HTR-8/SVneo (cell line): Measurements from ENCODE around the gene PRODH2.

Source experiments
- DNase-seq: peaks from one replicate; pipeline ENCODE4 v3.0.0; 2011; ENCODE audit warnings: low spot score, mixed read lengths; ENCODE audit not compliant: insufficient read length
- FAIRE-seq: peaks from 2 replicates; lab custom pipeline; 2011; peaks lifted over from hg19 to GRCh38; lab: Jason Lieb, UNC

The PRODH2 gene, protein sequence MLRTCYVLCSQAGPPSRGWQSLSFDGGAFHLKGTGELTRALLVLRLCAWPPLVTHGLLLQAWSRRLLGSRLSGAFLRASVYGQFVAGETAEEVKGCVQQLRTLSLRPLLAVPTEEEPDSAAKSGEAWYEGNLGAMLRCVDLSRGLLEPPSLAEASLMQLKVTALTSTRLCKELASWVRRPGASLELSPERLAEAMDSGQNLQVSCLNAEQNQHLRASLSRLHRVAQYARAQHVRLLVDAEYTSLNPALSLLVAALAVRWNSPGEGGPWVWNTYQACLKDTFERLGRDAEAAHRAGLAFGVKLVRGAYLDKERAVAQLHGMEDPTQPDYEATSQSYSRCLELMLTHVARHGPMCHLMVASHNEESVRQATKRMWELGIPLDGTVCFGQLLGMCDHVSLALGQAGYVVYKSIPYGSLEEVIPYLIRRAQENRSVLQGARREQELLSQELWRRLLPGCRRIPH

DNA sequence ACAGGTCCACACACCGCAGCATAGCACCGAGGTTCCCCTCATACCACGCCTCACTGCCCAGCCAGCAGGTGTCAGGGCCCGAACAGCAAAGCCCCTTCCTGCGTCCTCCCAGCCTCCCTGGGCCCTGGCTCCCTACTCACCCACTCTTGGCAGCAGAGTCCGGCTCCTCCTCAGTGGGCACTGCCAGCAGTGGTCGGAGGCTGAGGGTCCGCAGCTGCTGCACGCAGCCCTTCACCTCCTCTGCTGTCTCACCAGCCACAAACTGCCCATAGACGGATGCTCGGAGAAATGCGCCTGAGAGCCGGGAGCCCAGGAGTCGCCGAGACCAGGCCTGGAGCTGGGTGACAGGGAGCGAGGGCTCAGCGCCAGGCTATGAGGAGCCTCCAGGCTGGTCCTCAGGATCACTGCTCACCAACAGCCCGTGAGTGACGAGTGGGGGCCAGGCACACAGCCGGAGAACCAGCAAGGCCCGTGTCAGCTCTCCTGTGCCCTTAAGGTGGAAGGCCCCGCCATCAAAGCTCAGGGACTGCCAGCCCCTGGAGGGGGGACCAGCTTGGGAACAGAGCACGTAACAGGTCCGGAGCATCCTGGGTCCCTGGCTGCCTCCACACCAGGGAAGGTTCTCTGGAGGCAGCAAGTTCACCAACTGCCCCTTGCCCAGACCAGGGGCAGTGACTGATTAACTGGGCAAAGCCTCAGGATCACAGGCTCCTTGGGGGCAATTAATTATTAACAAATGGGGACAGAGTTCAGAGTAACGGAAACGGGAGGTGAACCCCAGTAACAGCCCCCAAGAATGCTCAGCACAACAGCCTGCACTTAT is at the start of gene PRODH2:
TSS of gene PRODH2 (minus strand) at position 626 of the 823 bp plus-strand sequence. CDS start at position 586, 40 bp downstream.
- DNase-seq: no peak
- FAIRE-seq: no peak

DNA sequence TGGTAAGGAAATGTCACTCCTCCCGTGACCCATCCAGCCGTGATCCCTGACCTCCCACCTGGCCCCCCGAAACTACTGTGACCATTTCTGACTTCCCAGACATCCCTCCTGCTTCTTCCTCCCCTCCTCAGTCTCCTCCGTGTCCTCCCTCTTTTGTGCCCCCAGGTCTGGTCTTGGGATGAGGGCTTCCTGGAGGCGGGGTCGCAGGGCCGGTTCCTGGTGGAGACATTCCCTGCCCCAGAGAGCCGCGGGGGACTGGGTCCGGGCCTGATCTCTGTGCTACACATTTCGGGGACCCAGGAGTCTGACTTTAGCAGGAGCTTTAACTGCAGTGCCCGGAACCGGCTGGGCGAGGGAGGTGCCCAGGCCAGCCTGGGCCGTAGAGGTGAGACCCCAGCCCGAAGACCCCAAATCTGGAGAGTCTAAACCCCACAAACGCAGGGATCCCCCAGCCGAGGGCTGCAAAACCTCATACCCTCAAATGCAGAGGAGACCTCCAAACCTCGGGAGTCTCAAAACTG is 49.1 kb upstream of the PRODH2 start:
- DNase-seq (no peak), FAIRE-seq (no peak)

DNA sequence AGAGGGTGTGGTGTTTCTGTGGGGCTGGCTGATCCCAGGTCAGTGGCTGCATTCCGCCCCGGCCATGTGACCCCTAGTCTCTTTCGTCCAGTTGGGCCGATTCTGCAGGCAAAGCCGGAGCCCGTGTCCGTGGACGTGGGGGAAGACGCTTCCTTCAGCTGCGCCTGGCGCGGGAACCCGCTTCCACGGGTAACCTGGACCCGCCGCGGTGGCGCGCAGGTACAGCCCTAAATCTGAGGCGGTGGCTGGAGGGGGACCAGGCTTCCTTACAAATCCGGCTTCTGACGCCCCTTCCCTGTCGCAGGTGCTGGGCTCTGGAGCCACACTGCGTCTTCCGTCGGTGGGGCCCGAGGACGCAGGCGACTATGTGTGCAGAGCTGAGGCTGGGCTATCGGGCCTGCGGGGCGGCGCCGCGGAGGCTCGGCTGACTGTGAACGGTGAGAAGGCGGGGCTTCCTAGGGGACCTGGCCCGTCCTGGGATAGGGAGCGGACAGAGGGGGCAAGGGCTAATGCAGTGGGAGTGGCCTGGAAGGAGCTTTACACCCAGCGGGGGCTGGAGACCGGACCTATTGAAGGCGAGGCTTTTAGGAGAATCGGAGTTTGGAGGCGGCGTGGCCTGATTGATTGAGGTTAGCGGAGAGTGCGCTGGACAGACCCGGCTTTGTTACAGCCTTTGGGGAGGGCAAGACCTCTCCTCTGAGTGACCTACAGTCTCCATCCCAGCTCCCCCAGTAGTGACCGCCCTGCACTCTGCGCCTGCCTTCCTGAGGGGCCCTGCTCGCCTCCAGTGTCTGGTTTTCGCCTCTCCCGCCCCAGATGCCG is 48.4 kb upstream of the PRODH2 start:
- DNase-seq: no peak
- no peak for FAIRE-seq

DNA sequence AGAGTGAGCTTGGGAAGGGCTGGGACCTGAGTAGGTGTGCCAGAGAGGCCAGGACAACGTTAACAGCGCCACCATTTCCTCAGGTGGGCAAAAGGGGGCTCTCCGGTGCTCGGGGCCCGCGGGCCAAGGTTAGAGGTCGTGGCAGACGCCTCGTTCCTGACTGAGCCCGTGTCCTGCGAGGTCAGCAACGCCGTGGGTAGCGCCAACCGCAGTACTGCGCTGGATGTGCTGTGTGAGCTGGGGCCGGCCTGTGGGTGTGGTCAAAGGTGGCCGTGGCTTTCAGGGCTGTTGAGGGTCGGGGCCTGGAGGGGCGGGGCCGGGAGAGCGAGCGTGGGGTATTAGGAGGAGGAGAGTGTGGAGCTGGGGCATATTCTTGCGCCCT is 47.8 kb upstream of the PRODH2 start:
- FAIRE-seq: peak; percentile 38
- no peak for DNase-seq

DNA sequence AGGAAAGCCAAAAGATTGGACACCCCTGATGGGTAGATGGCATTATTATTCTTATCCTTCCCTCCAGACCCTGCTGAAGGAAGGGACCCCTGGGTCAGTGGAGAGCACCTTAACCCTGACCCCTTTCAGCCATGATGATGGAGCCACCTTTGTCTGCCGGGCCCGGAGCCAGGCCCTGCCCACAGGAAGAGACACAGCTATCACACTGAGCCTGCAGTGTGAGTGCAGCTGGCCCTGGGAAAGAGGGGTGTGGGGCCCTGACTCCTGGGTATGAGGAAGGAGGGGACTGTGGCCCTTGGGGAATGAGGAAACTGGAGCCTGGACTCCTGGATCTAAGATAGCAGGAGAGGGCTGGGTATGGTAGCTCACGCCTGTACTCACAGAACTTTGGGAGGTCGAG is 46.8 kb upstream of the PRODH2 start:
- FAIRE-seq (no peak), DNase-seq (no peak)

DNA sequence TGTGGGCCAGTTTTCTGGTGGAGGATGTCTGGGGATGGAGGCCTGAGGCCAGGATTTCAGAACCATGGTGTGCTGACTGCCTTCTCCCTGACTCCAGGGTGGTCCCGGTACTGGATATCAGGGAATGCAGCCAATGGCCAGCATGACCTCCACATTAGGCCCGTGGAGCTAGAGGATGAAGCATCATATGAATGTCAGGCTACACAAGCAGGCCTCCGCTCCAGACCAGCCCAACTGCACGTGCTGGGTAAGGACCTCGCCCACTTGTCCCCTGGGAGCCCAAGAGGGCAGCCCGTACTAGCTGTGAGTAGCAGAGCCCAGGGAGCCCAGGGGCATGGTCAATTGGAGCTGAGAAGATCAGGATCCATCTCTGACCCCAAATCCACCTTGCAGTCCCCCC is 45.7 kb upstream of the PRODH2 start:
- DNase-seq: no peak

DNA sequence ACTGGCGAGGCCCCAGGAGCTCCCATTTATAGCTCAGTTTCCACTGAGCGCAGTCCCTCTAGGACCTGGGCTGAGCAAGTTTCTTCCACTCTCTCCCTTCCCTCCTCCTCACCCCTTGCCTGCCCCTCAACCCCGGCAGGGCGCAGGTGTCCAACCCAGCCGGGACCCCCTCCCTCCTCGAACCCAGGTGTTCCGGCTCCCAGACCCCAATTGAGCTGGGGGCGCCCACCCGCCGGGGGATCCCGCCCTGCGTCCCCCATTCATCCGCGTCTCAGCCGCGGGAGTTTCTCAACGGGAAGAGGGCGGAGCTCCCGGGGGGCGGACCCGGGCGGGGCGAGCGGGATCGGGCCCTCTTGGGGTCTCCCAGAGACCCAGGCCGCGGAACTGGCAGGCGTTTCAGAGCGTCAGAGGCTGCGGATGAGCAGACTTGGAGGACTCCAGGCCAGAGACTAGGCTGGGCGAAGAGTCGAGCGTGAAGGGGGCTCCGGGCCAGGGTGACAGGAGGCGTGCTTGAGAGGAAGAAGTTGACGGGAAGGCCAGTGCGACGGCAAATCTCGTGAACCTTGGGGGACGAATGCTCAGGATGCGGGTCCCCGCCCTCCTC is 44.0 kb upstream of the PRODH2 start, which contains the start of gene KIRREL2:
TSS of gene KIRREL2 (plus strand) at position 366 of the 604 bp plus-strand sequence. CDS start at position 575, 209 bp downstream.
- DNase-seq (peak; percentile 48), FAIRE-seq (no peak)

More for the DNA sequence above, 45.7 kb upstream of the PRODH2 start:
- no peak for FAIRE-seq

DNA sequence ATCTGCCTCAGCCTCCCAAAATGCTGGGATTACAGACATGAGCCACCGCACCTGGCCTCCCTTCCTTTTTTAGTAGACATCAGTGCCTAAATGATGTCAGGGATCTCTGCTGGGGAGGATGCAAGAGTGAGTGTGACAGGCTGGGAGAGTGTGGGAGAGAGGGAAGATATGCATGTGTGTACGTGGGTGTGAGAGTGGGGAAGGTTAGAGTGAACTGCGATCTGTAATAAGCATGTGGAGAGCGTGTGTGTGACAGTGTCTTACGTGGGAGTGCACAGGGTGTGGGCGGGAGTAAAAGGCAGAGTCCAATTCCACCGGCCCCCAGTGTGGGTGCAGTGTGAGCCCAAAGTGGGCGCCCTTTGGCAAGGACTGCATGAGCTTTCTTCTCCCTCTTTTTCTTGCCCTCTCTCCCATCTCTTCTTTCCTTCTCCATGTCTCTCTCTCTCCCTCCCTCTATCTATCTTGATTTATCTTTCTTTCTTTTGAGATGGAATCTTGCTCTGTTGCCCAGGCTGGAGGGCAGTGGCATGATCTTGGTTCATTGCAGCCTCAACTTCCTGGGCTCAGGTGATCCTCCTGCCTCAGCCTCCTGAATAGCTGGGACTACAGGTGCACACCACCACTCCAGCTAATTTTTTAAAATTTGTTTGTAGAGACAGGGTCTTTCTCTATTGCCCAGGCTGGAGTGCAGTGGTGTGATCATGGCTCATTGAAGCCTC is 40.6 kb upstream of the PRODH2 start:
- FAIRE-seq (no peak), DNase-seq (no peak)

DNA sequence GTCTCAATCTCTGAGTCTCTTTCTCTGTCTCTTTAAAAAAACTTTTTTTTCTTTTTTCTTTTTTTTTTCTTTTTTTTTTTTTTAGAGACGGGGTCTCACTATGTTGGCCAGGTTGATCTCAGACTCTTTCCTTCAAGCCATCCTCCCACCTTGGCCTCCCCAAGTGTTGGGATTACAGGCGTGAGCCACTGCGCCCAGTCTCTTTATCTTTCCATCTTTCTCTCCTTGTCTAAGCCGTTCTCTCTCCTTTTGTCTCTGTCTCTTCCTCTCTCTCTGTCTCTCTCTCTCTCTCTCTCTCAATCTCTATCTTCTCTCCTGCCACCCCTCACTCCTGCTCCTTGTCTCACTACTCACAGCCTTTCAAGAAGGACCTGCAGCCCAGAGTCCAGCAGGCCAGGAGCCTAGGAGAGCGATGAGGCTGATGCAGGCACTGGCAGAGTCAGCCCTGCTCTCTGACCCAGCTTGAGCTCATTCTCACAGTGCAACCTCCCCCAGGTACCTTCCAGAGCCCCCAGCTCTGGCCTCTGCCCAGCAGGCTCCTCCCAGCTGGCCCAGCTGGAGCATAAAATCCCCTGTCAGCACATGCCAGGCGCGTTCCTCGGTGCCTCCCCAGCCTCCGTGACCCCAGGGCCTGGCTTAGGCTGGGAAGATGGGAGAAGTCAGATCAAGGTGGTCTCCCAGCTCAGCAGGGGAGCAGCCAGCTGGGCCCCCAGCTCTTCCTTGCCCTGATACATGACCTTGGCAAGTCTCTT is 39.6 kb upstream of the PRODH2 start, which contains the start of gene NPHS1:
TSS of gene NPHS1 (minus strand) at position 476 of the 752 bp plus-strand sequence. CDS start 667 bp downstream, outside the sequence.
- no peak for FAIRE-seq
- no peak for DNase-seq

DNA sequence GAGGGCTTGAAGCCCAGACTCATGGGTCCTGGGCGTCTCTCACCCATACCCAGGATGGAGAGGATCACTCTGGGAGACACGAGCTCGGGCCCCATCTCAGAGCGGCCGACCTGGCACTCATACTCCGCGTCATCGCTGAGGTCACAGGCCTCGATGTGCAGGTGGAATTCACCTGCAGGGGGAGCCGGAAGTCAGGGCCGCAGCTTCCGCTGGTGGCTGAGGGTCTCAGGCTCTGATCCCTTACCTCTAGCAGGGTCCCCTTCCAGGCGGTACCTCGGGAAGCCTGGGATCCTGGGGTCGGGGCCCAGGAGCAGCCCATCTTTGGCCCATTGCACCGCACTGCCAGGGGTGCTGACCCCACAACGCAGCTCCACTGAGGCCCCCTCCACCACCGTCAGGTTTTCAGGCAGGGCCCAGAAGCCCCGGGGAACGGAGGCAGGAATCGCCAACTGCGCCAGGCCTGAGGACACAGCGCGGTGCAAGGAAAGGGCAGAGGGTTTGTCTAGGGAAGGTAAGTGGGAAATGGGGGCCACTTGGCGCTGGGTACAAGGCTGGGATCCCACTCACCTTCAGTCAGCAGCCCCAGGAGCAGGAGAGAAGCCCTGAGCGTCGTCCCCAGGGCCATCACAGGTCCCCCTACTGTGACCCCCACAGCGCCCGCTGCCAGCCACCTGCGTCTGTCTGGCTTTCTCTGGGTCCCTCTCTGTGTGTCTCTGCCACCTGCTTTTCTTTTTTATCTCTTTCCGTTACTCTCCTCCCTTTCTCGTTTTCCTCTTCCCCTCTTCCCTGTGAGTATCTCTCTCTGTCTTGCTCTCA is 38.8 kb upstream of the PRODH2 start:
- no peak for DNase-seq
- FAIRE-seq: no peak

DNA sequence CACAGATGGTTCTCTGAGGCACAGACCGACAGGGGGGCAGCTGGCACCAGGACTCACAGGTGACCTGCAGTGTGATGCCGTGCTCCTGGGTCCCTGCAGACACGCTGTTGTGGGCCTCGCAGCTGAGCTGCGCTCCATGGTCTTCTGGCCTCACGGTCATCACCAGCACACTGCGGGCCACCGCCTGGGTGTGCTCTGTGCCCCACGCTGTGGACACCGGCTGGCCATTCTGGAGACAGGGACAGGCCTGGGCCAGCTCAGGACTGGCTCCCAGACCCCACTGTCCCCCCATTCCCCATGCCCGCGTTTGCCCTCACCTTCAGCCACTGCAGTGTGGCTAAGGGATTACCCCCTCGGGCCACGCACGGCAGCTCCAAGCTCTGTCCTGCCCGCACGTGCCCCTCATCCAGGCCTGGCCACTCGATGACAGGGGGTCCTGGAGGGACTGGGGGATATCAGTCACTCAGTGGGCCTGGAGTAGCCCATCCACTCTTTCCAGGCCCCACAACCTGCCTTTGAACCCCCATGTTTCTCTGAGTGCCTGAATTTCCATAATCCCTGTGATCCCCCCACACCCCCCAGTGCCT is 36.4 kb upstream of the PRODH2 start:
- DNase-seq: no peak
- no peak for FAIRE-seq

DNA sequence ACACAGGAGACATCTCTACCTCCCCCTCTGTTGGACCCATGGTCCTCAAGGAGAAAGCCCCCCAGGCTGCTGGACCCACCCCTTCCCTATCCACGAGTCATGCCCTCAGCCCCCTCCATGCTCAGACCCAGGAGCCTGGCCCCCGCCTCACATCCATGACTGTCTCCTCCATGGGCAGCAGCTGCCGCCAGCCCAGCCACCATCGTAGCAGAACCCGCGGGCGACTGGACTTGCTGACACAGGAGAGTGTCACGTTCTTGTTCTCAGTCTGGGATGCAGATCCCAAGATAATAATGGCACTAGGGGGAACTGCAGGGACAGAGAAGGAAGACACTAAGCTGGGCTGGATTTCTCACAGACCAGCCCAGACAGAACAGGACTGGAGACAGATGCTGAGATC is 35.8 kb upstream of the PRODH2 start:
- DNase-seq (no peak), FAIRE-seq (no peak)

DNA sequence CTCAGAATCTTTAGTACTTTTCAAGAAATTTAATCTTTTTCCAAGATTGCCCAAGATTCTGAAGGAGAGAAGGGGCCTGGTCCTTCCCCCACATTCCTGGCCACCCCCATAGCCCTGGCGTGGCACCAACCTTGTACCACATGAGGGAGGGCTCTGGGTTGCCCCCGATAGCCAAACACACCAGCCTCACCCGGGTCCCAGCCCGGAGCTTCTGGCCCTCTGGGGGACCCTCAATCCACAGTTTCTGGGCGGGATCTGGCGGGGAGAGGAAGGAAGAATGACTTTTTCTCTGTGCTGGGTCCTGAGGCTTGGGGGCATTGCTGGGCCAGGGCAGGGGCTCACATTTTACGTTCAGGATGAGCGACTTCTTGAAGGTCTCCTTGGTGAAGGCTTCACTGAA is 35.3 kb upstream of the PRODH2 start:
- FAIRE-seq: no peak

DNA sequence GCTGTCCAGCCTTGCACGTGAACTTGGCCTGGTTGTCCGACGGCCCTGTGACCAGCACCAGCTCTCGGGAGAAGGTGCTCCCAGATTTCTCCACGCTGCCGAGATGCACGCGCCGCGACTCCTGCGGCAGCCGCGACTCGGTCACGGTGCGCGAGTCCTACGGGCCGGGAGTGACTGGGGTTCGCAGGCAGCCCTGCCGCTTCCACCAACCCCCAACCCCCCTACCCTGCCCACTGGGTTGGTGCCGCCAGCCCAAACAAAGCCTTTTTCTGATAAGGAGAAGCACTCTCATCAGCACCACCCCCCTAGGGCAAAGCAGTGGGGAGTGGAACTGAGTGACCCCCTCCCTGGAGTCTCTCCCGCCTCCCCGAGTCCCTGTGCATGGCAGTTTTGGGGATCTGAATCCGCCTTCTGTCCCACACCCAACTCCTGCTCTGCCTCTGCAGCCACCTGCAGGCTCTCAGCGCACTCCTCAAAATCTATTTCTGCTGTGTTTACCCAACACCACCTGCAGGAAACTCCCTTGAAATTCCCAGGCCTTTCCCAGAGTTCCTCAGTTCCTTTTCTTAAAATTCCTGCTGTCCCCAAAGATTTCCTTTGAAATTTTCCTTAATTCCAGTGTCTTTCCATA is 33.5 kb upstream of the PRODH2 start:
- FAIRE-seq (no peak), DNase-seq (no peak)

More for the DNA sequence above, 35.3 kb upstream of the PRODH2 start:
- no peak for DNase-seq

DNA sequence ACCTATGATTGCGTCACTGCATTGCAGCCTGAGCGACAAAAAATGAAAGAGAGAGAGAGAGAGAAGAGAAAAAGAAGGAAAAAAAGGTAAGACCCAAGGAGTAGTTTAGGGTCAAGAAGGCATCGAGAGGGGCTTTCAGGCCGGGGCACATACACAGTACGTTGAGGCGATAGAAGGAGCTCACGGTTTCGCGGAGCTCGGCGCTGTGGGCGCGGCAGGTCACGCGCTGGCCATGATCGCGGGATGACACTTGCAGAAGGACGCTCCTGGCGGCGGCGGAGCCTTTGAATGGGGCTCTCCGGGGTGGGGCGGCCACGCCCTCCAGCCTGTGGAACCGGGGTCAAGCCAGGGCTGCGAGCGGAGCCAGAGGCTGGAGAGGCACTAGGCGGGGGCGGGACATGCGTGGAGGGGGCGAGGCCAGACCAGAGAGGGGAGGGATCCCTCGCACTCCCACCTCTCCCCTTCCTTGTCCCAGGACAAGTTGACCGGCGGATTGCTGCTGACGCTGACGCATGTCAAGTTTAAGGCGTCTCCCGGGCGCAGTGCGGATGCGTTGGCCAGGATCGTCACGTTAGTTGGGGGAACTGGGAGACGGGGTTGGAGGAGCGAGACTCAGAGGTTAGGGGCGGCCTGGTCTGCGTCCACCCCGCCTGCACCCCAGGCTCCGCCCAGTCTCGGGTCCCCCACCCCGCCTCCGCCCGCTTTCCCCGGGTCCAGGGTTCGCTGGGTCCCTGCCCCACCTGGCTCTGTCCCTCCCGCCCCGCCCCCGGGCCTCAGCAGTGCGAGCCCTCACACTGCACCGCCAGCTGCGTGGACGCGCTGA is 32.8 kb upstream of the PRODH2 start:
- peak; percentile 72 for FAIRE-seq
- DNase-seq: peak; percentile 39
